Thyroid gland (tissue), 4 donors: ENCODE results near the gene ACIN1. TPM values are rescaled to one million over a fixed set of nuclear protein-coding genes. Genes with fewer than 3 reads are reported as not detected.

ENCODE experiments used
- DNase-seq, 2 donors: peaks; one replicate each; pipeline ENCODE4 v3.0.0-alpha.2; 2019
- H3K27ac ChIP-seq, 3 donors: fragments of 200-600 bp; sonication (generic); 1 replicate in 2 of 3; 2 replicates in 1 of 3; pipeline ENCODE4 v1.5.1; 2016 to 2019; ENCODE audit warnings: mild to moderate bottlenecking in 1 of 3, moderate library complexity in 1 of 3
- H3K27me3 ChIP-seq: fragments of 200-600 bp; sonication (generic); one replicate; pipeline ENCODE4 v1.5.1; 2019
- H3K36me3 ChIP-seq, 2 donors: fragments of 200-600 bp; sonication (generic); one replicate each; pipeline ENCODE4 v1.5.1; 2016 to 2019
- H3K4me1 ChIP-seq, 2 donors: fragments of 200-600 bp; sonication (generic); one replicate each; pipeline ENCODE4 v1.5.1; 2017 to 2019
- H3K4me3 ChIP-seq, 3 donors: fragments of 200-600 bp; sonication (generic); replicated peaks in 1 of 3; 1 replicate in 2 of 3; 2 replicates in 1 of 3; pipeline ENCODE4 v1.5.1; 2016; ENCODE audit warnings: mild to moderate bottlenecking in 1 of 3
- H3K9me3 ChIP-seq: fragments of 200-600 bp; sonication (generic); one replicate; pipeline ENCODE4 v1.5.1; 2017
- CTCF ChIP-seq, 6 experiments: fragments of 200-600 bp in 3 of 6; fragments of 450-650 bp in 3 of 6; sonication (generic) in 3 of 6; IDR thresholded peaks; one replicate each; pipeline ENCODE4 v1.5.1; 2016 to 2019; ENCODE audit warnings: antibody characterized with exemption in 6 of 6, mild to moderate bottlenecking in 2 of 6, inconsistent platforms in 1 of 6, moderate library complexity in 1 of 6
- POLR2A ChIP-seq, 2 donors: fragments of 450-650 bp; IDR thresholded peaks; one replicate each; pipeline ENCODE4 v1.6.1; 2017; ENCODE audit warnings: antibody characterized with exemption in 2 of 2, mild to moderate bottlenecking in 2 of 2, moderate library complexity in 1 of 2
- WGBS, 2 donors: methylation state at CpG; one replicate each; pipeline ENCODE4 v1.1.5; 2017; 5-methylcytosine and 5-hydroxymethylcytosine counted together
- intact Hi-C: fragments of 100-400 bp; cut with DNase I; formaldehyde crosslinking; loops from one replicate; pipeline ENCODE4 v1.15.1; 2023
- total RNA-seq, 4 donors: library from RNA; depleted of rRNA; stranded (reverse); fragments of >200 nt; gene quantifications; one replicate each; pipeline ENCODE4 v1.2.3, GENCODE V29; 2016

ACIN1 gene
- total RNA-seq, 4 donors from 2014 or later = 143 to 195 (median 152) TPM

DNA sequence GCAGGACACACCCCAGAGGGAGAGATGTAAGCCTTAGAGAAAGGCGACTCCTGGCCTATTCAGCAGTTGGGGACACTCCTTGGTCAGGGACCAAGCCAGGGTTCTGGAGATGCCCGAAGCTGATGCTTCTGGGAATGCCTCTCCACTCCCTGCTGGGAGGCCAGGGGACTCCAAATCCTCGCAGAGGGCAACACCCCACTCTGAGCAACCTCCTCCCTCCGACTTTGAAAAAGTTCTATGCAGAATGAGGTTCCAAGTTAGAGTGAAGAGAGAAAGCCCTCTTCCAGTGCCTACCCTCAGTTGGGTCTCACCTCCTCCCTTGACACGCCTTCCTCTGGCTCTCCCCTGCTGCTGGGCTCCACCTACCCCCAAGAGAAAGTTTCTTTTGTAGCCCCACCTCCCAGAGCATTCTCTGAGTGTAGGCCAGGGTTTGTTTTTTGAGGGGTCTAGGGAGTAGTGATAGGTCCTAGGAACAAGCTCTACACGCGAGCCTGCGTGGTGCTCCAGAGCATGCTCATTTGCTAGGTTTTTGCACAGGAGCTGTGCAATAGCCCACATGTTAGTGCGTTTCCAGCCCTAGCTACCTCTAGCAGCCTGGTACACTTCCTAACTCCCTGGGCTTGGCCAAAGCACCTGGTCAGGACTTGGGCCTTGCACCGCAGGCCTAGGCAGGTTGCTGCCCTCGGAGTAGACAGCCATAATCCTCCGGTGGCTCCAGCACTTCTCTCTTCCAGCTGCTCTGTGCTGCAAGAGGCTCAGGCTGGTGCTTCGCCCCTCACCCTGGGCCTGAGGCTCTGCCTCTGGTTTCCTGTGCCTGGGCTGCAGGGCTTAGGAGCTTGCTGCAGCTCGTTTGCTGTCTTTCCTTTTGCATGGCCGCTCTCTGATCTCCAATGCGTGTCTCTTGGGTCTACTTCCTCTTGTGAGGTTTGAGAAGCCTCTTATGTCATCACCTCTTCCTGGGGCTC is 24.7 kb upstream of the ACIN1 start:
- Histone ChIP-seq H3K4me3 (no peak overlapping the region), H3K9me3 (no peaks in the 10 kb centered on the region), H3K36me3 (no peaks in the 10 kb centered on the region), H3K27me3 (no peaks in the 10 kb centered on the region), H3K4me1 (peaks cover 0 to 21% of the 10 kb centered on the region in 2 donors), H3K27ac (no peak overlapping the region)
- 77 to 82% methylated on average over 16 of the region's 16 CpGs for WGBS, 2 donors
- TF ChIP-seq CTCF (IDR thresholded peaks at IDR 0.05) (no peak), POLR2A (IDR thresholded peaks at IDR 0.05) (no peak)
- intact Hi-C loops = loop anchor here (2.0 to 10.0 kb wide), 3 partner anchors 69 to 265 kb away; no protein-coding TSS in a partner anchor
- DNase-seq = no peak

DNA sequence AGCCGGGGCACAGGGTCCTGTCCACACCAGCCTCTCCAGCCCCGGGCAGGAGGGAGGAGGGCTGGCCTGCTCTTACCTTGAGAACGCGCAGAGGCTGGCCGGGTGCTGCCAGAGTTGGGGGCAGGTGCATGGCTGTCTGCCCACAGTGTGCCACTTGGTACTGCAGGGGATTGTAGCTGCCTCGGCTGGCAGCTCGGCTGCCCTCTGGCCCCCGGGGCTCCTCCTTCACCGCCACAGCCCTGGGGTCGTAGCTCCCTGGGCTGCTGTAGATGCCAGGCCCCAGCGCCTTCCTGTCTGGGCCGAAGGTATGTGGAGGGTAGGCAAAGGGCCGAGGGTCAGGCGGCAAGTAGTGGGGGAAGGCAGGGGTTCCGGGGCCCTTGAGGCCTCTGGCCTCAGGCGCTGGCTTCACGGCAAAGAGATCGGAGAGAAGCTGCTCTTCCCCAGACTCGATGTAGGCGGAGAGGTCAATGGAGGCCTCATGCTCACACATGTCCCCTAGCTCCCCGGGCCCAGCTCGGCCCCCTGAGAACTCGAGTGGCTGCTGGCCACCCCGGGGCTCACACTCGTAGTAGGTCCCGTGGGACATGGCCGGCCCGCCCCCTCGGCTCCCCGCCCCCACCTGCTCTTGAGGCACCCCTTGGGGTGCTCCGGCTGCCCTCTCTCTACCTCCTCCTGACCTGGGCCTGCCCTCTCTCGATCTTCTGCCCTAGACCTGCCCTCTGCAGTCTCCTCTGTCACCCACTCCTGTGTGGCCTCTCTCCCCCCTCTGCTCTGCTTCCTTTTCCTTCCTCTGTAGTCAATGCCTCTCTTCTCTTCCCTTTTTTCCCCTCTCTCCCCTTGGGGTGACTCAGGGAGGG is 23.8 kb upstream of the ACIN1 start, which contains the start of gene CEBPE:
TSS of gene CEBPE (minus strand) at position 750 of the 857 bp plus-strand sequence. CDS start at position 586, 164 bp downstream.
- no peak for DNase-seq
- no peak within 1 kb of the TSS for H3K27ac ChIP-seq
- peaks cover 4 to 26% of the 10 kb centered on the region in 2 donors for H3K4me1 ChIP-seq
- WGBS, 2 donors = 78 to 83% methylated on average over 22 to 24 of the region's 32 CpGs
- no peaks in the 10 kb centered on the region for H3K27me3 ChIP-seq
- intact Hi-C loops = loop anchor here (10.0 kb wide), 1 partner anchor 266 kb away; no protein-coding TSS in a partner anchor
- no peaks in the 10 kb centered on the region for H3K9me3 ChIP-seq
- no peak for TF ChIP-seq POLR2A (IDR thresholded peaks at IDR 0.05)
- no peak for TF ChIP-seq CTCF (IDR thresholded peaks at IDR 0.05)
- H3K36me3 ChIP-seq = no peaks in the 10 kb centered on the region
- no peak within 1 kb of the TSS for H3K4me3 ChIP-seq

- no peaks in the 10 kb centered on the region for H3K9me3 ChIP-seq
- intact Hi-C loops = loop anchor here (10.0 kb wide), 1 partner anchor 267 kb away; no protein-coding TSS in a partner anchor
- H3K27me3 ChIP-seq = no peaks in the 10 kb centered on the region
- H3K36me3 ChIP-seq = no peaks in the 10 kb centered on the region
- DNase-seq = peak; percentile 55
- H3K4me3 ChIP-seq = no peak overlapping the region
- no peak overlapping the region for H3K27ac ChIP-seq
- H3K4me1 ChIP-seq = peaks cover 6 to 30% of the 10 kb centered on the region in 2 donors
- TF ChIP-seq CTCF (IDR thresholded peaks at IDR 0.05) (no peak), POLR2A (IDR thresholded peaks at IDR 0.05) (no peak)
- 69 to 74% methylated on average over 31 to 32 of the region's 32 CpGs for WGBS, 2 donors
These were observed 22.6 kb upstream of the ACIN1 start for GRCh38 chr14:23117371-23118020.

GRCh38 chr14:23115918-23116317 is 21.0 kb upstream of the ACIN1 start:
- H3K27ac ChIP-seq = no peak overlapping the region
- TF ChIP-seq CTCF (IDR thresholded peaks at IDR 0.05) = no peak
- H3K27me3 ChIP-seq = no peaks in the 10 kb centered on the region

More at GRCh38 chr14:23115918-23116317, 21.0 kb upstream of the ACIN1 start:
- Histone ChIP-seq H3K4me1 (peaks cover 6 to 30% of the 10 kb centered on the region in 2 donors), H3K4me3 (no peak overlapping the region), H3K9me3 (no peaks in the 10 kb centered on the region), H3K36me3 (no peaks in the 10 kb centered on the region)
- whole genome bisulfite sequencing, 2 donors = 86 to 97% methylated on average over 5 of the region's 5 CpGs
- DNase-seq = no peak
- intact Hi-C loops = loop anchor here (10.0 kb wide), 1 partner anchor 269 kb away; no protein-coding TSS in a partner anchor
